NCI-H2196 (cell line): ENCODE measurements around the gene CFAP77.

Experiments
- DNase-seq: peaks from one replicate; lab custom pipeline; 2025; ENCODE audit not compliant: unreplicated experiment; lab: John Stamatoyannopoulos, UW

CFAP77 gene

GRCh38 chr9:132514011-132514744, 104.2 kb downstream of the CFAP77 start:
- DNase-seq = no peak

DNA sequence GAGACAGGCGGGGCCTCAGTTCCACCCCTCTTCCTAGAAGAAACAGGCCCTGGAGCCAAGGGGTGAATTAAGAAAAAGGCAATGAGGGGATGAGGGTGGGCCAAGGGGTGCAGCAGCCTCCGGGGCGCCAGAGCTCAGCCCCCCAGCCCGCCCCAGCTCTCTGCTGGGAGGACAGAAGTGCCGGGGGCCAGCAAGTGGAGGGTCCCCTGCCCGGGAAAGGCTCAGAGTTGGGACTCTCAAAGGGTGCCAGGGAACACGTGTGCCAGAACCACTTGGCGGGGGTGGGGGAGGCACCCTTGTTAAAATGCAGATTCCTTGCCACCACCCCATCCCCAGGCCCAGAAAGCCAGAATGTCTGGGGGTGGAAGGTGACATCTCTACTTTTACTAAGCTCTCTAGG, 104.8 kb downstream of the CFAP77 start:
- DNase-seq = no peak

- DNase-seq = no peak
These were observed 106.3 kb downstream of the CFAP77 start for GRCh38 chr9:132516301-132516700.

DNA sequence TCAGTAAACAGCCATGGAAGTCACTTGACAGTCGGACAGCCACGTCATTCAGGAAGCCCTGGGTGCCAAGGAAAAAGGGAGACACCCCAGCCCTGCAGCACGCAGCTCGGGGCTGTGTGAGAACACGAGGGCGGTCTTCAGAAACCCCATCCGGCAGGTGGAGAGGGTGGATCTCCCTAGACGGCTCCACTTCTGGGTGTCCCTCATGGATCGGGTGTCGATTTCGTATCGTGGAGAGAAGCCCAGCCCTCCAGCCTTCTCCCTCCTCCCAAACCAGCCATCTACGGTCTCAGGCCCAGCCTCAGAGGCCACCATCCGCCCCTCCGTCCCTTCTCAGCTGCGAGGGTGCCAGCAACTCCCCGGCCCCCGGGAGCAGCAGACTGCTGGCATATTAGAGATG, 106.9 kb downstream of the CFAP77 start:
- no peak for DNase-seq

DNA sequence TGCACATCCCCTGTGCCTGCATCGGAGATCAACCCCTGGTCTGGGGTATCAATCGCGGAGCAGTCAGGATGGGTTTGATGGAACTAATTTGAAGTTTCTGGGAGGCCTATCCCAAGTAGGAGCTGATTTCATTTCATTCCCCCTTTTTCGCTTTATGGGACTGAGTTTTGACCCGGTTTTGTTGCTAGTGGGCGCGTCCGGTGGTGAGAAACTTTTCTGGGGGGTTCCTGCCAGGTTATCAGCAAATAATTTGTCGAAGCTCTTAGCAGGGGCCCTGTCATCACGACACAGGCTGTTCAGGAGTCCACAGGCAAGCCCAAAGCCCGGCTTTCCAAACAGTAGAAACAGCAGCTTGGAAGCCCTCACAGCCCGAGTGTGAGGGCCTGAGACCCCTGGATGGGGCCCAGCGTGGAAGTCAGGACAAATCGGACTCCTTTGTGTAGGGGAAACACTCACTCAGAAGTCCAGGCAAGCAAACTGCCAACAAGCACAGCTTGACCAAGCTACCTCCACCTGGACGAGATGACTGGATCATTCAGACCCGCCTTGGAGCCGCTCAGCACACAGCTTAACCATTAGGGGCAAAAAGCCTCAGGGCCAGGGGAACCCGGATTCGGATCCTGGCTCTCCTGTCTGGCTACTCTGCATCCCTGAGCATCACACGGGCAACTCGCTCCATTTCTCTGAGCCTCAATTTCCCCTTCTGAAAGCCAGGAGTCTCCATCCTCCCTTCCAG, 108.0 kb downstream of the CFAP77 start:
- DNase-seq = no peak

DNA sequence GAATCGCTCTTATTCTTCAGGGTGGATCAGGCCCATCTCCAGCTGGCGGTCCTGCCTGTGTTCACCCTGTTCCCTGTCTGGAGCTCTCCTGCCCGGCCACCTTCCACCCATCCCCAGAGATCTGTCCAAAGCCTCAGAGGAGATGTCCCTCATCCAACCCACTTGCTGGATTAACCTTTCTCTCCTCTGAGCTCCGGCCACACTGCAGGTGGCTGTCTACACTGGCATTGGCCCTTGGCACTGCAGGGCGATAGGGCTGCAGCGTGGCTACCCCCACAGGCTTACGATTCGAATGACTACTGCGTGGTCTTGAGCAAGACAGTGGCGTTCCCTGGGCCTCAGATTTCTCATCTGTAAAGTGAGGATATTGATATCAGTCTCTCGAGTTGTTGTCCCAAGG, 108.6 kb downstream of the CFAP77 start:
- DNase-seq = no peak

DNA sequence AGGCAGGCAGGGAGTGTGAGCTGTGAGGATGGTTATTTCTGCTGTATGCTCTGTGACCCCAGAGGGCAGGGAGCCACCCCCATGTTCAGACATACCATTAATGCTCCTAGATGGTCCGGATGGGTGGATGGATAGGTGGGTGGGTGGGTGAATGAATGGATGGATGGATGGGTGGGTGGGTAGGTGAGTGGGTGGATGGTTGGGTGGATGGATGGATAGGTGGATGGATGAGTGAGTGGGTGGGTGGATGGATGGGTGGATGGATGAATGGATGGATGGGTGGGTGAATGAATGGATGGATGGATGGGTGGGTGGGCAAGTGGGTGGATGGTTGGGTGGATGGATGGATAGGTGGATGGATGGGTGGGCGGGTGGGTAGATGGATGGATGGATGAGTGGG, 109.0 kb downstream of the CFAP77 start:
- no peak for DNase-seq

DNA sequence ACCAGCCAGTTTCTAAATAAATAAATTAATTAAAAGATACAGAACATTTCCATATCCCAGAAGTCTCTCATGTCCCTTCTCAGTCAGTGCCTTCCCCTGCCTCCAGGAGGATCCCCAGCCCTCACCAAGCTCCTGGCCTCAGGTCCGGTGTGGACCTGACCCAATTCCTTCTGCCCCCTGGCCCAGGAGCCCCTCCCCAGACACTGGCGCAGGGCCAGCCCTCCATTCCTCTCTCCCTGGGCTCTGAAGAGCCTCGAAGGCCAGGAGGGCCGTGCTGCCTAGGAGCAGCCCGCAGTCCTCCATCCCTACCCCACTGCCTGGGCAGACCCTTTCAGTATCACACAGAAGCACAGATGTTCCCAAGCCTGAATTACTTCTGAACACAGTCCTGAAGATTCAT, 110.6 kb downstream of the CFAP77 start:
- DNase-seq = no peak

GRCh38 chr9:132525308-132526023, 115.5 kb downstream of the CFAP77 start:
- DNase-seq = no peak

DNA sequence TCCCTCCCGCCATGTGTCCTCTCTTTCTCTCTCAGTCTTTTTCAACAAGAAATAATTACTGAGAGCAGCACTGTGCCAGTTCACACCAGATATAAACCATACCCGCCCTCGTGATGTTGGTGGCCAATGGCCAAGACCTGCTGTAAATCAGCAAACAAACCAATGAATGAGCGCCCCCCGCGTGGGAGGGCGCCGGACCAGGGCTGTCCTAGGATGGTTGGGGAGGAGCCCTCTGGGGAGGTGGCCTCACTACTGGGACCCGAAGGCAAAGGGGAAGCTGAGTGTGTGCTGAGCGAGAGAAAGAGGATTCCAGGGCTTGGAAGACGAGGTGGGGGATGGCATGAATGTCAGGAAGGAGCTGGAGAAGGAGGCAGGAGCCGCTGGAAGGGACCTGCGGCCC, 121.2 kb downstream of the CFAP77 start:
- no peak for DNase-seq

DNA sequence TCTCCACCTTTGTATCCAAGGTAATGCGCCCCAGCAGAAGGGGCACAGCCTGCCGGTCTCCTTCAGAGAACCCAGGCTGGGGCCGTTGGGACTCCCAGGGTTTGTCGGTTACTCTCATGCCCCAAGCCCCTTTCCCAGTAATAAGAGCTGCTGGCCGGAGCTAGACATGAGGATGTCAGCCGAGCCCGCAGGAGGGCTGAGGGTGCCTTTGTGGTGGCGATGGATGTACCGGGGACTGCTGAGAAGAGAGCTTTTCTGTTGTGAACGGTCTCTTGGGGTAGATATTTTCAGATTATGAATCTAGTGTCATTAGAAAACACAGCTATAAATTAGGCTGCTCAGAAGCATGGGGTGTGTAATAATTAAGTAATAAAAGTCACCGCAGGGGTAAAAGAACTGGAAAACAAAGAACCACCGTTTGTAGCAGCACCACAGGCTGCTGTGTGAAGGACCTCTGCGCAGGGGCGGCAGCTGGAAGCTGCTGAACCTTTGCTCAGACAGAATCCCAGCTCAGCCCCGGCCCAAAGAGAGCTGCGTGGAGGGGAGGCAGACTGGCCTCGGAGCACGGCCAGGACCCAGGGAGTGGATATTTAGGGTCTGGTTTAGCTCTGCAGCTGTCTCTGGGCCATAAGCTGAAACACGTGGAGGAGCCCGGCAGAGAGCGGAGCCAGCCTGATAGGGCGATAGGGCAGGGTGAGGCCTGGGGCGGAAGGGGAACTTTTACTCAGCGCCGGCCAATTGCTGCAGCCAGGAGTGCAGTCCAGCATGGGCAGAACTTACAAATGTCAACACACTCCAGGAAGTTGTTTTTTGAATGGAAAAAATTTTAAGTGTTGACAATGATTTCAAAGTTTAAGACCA, 121.9 kb downstream of the CFAP77 start:
- no peak for DNase-seq

DNA sequence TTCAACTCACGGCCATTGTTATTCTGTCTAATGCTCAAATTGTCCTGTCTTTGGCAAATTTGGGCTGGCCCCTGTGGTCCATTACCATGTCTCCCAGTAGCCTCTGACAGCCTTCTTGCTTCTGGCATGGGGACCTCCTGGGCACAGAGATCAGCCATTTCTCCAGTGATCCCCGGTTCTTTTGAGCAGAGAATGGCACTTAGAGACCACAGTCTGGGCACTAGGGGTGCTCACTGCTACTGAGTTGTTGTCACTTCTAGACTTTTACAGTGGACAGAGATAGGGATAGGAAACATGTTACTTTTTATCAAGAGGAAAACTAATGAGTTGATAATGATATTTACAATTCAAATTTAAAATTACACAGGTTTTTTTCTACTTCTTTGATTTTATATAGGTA, 124.8 kb downstream of the CFAP77 start:
- no peak for DNase-seq

GRCh38 chr9:132536124-132536523, 126.1 kb downstream of the CFAP77 start:
- DNase-seq = no peak

GRCh38 chr9:132537352-132537751, 127.3 kb downstream of the CFAP77 start:
- no peak for DNase-seq

- DNase-seq = no peak
These were observed 128.1 kb downstream of the CFAP77 start for GRCh38 chr9:132538071-132538470.

- DNase-seq = no peak
These were observed 129.1 kb downstream of the CFAP77 start for GRCh38 chr9:132539096-132539495.

- DNase-seq = no peak
These were observed 131.0 kb downstream of the CFAP77 start for GRCh38 chr9:132541051-132541450.

GRCh38 chr9:132541870-132542830, 132.1 kb downstream of the CFAP77 start:
- no peak for DNase-seq

DNA sequence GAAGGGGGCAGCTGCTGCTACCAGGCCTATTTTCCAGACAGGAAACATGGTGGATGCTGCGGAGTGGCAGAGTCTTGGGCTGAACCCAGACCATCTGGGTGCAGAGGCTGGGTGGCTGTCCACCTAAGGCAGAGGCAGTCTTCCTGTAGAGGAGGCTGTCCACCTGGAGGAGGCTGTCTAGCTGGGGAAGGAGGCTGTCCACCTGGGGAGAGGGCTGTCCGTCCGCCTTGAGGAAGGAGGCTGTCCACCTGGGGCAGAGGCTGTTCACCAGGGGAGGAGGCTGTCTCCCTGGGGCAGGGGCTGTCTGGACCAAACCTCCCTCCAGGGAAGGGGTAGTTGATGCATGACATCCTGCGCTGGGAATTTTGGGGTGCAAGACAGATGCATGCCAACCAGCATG, 133.2 kb downstream of the CFAP77 start:
- DNase-seq = no peak

DNA sequence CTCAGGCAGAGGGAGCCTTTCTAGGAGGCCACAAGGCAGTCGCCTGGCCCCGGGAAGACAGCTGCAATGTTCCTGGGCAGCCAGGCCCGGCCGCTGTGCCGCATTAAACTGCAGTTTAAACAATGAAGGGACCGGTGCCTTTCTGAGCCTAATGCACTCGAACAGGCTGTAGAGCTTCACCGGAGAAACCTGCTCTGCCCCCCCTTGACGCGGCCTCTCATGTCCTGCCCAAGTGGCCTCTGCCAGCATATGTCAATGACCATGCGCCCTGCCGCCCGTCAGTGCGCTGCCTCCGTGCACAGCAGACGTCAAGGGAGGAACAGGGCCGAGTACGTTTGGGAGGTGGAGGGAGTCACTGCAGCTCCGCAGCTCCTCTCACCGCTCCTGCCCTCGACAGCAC, 133.9 kb downstream of the CFAP77 start:
- DNase-seq = no peak
